ENCODE data around the gene RAB6B.
"Not testable (repeated sequence)": the region's sequence is repeated elsewhere in the genome, so short reads cannot be mapped to it uniquely, and the experiment has no call there.

The RAB6B gene

DNA sequence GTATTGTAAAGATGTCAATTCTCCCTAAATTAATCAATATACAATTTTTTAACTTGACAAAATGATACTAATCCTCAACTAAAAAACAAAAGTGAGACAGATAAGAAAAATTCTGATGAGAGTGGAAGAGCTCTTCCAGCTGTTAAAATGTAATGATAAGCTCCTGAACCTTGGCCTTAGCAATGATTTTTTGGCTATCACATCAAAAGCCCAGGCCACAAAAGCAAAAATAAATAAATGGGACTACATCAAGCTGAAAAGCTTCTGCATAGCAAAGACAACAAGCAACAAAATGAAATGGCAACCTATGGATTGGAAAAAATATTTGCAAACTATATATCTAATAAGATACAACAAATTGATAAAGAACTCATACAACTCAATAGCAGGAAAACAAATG, 114.1 kb downstream of the RAB6B start:
- no peak for ATAC-seq

DNA sequence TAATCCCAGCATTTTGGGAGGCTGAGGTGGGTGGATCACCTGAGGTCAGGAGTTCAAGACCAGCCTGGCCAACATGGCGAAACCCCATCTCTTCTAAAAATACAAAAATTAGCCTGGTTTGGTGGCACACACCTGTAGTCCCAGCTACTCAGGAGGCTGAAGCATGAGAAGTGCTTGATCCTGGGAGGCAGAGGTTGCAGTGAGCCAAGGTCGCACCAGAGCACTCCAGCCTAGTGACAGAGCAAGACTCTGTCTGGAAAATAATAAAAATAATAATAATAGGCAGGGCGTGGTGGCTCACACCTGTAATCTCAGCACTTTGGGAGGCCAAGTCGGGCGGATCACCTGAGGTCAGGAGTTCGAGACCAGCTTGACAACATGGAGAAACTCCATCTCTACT, 114.9 kb downstream of the RAB6B start:
- not testable (repeated sequence) for ATAC-seq

More for the DNA sequence above, 114.1 kb downstream of the RAB6B start:
- TF ChIP-seq, protein P1, sequence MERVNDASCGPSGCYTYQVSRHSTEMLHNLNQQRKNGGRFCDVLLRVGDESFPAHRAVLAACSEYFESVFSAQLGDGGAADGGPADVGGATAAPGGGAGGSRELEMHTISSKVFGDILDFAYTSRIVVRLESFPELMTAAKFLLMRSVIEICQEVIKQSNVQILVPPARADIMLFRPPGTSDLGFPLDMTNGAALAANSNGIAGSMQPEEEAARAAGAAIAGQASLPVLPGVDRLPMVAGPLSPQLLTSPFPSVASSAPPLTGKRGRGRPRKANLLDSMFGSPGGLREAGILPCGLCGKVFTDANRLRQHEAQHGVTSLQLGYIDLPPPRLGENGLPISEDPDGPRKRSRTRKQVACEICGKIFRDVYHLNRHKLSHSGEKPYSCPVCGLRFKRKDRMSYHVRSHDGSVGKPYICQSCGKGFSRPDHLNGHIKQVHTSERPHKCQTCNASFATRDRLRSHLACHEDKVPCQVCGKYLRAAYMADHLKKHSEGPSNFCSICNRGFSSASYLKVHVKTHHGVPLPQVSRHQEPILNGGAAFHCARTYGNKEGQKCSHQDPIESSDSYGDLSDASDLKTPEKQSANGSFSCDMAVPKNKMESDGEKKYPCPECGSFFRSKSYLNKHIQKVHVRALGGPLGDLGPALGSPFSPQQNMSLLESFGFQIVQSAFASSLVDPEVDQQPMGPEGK (CRISPR knock-in tag; IDR thresholded peaks at IDR 0.05; ENCODE audit: borderline replicate concordance) = no peak
- no peak for TF ChIP-seq GLIS3 (CRISPR knock-in tag; IDR thresholded peaks at IDR 0.05)
- TF ChIP-seq OSR1 (CRISPR knock-in tag; IDR thresholded peaks at IDR 0.05) = no peak
- no peak for TF ChIP-seq TOX (CRISPR knock-in tag; IDR thresholded peaks at IDR 0.05; ENCODE audit: borderline replicate concordance)
- TF ChIP-seq, protein P2, sequence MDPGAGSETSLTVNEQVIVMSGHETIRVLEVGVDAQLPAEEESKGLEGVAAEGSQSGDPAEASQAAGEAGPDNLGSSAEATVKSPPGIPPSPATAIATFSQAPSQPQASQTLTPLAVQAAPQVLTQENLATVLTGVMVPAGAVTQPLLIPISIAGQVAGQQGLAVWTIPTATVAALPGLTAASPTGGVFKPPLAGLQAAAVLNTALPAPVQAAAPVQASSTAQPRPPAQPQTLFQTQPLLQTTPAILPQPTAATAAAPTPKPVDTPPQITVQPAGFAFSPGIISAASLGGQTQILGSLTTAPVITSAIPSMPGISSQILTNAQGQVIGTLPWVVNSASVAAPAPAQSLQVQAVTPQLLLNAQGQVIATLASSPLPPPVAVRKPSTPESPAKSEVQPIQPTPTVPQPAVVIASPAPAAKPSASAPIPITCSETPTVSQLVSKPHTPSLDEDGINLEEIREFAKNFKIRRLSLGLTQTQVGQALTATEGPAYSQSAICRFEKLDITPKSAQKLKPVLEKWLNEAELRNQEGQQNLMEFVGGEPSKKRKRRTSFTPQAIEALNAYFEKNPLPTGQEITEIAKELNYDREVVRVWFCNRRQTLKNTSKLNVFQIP (CRISPR knock-in tag; IDR thresholded peaks at IDR 0.05; ENCODE audit: borderline replicate concordance, low read depth) = no peak
- no peak for TF ChIP-seq SNAI2 (CRISPR knock-in tag; IDR thresholded peaks at IDR 0.05)
- TF ChIP-seq ZNF70 (CRISPR knock-in tag; IDR thresholded peaks at IDR 0.05) = no peak

DNA sequence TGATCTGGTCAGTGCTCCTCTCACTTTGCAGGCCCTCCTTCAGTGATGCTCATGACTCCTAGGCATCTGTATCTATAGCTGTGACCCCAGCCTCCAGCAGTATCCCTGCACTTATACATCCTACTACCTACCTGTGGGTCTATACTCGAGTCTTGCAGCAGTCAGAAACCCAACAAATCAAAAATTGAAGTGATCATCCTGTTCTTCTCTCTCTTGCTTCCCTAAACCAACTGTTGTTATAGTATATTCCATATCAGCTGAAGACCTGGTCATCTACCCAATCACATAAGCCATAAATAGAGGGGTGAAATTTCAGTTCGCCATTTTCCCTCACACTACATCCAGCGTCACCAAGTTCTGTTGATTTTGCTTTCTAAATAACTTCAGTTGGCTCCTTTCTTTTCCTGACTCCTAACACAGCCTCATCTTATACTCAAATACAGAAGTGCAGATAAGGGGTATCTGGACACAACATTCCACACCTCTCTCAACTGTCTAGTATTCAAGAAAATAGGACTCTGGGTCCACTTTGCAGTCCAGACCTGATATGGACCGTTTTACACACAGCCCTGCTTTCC, 116.0 kb downstream of the RAB6B start:
- no peak for ATAC-seq
- TF ChIP-seq CSDC2 (CRISPR knock-in tag; IDR thresholded peaks at IDR 0.05) (no peak), ZNF565 (CRISPR knock-in tag; conservative IDR thresholded peaks at IDR 0.05; ENCODE audit: low read depth) (no peak), ISL1 (CRISPR knock-in tag; IDR thresholded peaks at IDR 0.05) (no peak), PPARA (CRISPR knock-in tag; IDR thresholded peaks at IDR 0.05; ENCODE audit: borderline replicate concordance) (no peak)
- TF ChIP-seq, protein P3, sequence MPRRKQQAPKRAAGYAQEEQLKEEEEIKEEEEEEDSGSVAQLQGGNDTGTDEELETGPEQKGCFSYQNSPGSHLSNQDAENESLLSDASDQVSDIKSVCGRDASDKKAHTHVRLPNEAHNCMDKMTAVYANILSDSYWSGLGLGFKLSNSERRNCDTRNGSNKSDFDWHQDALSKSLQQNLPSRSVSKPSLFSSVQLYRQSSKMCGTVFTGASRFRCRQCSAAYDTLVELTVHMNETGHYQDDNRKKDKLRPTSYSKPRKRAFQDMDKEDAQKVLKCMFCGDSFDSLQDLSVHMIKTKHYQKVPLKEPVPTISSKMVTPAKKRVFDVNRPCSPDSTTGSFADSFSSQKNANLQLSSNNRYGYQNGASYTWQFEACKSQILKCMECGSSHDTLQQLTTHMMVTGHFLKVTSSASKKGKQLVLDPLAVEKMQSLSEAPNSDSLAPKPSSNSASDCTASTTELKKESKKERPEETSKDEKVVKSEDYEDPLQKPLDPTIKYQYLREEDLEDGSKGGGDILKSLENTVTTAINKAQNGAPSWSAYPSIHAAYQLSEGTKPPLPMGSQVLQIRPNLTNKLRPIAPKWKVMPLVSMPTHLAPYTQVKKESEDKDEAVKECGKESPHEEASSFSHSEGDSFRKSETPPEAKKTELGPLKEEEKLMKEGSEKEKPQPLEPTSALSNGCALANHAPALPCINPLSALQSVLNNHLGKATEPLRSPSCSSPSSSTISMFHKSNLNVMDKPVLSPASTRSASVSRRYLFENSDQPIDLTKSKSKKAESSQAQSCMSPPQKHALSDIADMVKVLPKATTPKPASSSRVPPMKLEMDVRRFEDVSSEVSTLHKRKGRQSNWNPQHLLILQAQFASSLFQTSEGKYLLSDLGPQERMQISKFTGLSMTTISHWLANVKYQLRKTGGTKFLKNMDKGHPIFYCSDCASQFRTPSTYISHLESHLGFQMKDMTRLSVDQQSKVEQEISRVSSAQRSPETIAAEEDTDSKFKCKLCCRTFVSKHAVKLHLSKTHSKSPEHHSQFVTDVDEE (CRISPR knock-in tag; IDR thresholded peaks at IDR 0.05) = no peak

DNA sequence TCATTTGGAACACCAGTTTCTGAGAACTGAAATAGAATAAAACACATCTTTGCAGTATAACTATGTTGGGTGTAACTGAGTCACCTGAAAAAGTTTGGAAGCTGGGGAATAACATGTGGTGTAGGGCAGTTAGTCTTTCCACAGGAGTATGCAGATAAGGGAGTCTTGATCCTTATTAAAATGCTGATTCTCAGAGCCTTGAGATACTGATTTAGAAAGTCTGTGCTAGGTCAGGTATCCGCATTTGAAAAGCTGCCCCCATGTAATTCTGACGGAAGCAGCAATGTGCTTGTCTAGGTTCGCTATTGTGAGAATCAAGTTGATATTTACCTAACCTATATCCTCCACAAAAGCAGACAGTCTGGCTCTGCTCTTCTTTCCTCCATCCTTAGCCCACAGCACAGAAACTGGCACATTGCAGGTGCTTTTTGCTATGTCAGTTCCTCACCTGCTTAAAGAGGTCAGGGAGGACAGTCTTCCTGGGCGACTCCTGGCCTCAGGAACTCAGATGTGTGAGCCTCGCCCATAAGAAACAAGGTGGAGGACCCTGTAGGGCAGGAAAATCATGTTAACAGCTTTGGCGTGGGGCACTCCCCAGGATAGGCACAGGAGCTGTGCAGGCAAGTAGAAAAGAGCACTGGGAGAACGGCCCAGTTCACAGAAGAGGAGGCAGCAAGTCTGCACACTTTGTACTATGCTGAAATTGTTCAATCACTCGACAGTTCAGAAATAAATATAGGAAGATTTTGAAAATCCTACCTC, 117.7 kb downstream of the RAB6B start:
- ATAC-seq = no peak
- no peak for TF ChIP-seq ZFP3 (CRISPR knock-in tag; IDR thresholded peaks at IDR 0.05)
- no peak for TF ChIP-seq PPARA (CRISPR knock-in tag; IDR thresholded peaks at IDR 0.05; ENCODE audit: borderline replicate concordance)
- TF ChIP-seq TOX (CRISPR knock-in tag; IDR thresholded peaks at IDR 0.05; ENCODE audit: borderline replicate concordance) = no peak
- TF ChIP-seq OSR1 (CRISPR knock-in tag; IDR thresholded peaks at IDR 0.05) = no peak
- TF ChIP-seq RARB (CRISPR knock-in tag; IDR thresholded peaks at IDR 0.05) = no peak
- TF ChIP-seq, protein P3 (CRISPR knock-in tag; IDR thresholded peaks at IDR 0.05) = no peak
- no peak for TF ChIP-seq ZFP30 (CRISPR knock-in tag; IDR thresholded peaks at IDR 0.05)
- TF ChIP-seq TCF4 (CRISPR knock-in tag; IDR thresholded peaks at IDR 0.05; ENCODE audit: borderline replicate concordance) = no peak
- no peak for TF ChIP-seq ARNTL (CRISPR knock-in tag; IDR thresholded peaks at IDR 0.05; ENCODE audit: borderline replicate concordance, low read depth)
- TF ChIP-seq, protein P4, sequence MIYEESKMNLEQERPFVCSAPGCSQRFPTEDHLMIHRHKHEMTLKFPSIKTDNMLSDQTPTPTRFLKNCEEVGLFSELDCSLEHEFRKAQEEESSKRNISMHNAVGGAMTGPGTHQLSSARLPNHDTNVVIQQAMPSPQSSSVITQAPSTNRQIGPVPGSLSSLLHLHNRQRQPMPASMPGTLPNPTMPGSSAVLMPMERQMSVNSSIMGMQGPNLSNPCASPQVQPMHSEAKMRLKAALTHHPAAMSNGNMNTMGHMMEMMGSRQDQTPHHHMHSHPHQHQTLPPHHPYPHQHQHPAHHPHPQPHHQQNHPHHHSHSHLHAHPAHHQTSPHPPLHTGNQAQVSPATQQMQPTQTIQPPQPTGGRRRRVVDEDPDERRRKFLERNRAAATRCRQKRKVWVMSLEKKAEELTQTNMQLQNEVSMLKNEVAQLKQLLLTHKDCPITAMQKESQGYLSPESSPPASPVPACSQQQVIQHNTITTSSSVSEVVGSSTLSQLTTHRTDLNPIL (CRISPR knock-in tag; IDR thresholded peaks at IDR 0.05; ENCODE audit: low read depth) = no peak
- no peak for TF ChIP-seq GLIS3 (CRISPR knock-in tag; IDR thresholded peaks at IDR 0.05)
- no peak for TF ChIP-seq CSDC2 (CRISPR knock-in tag; IDR thresholded peaks at IDR 0.05)
- no peak for TF ChIP-seq ZNF8 (CRISPR knock-in tag; IDR thresholded peaks at IDR 0.05)
- TF ChIP-seq ZNF70 (CRISPR knock-in tag; IDR thresholded peaks at IDR 0.05) = no peak
- TF ChIP-seq, protein P1 (CRISPR knock-in tag; IDR thresholded peaks at IDR 0.05; ENCODE audit: borderline replicate concordance) = no peak
- no peak for TF ChIP-seq ISL1 (CRISPR knock-in tag; IDR thresholded peaks at IDR 0.05)
- no peak for TF ChIP-seq SNAI2 (CRISPR knock-in tag; IDR thresholded peaks at IDR 0.05)

Measured in SK-N-SH treated with all-trans-retinoic acid at 6 μM for 48 hours (cell line).